CD14-positive monocyte (primary cell): ENCODE data around the gene PTGR3. TPM values are rescaled to one million over a fixed set of nuclear protein-coding genes. Genes with fewer than 3 reads are reported as not detected.

Source experiments
- DNase-seq, 3 donors: peaks; one replicate each; pipeline ENCODE4 v3.0.0-alpha.2; 2011 to 2022
- H2AFZ ChIP-seq: 2 replicates; pipeline ENCODE4 v1.6.0; 2012; ENCODE audit warnings: mild to moderate bottlenecking, low read depth, low read length, inconsistent platforms; ENCODE audit not compliant: insufficient read depth, poor library complexity, severe bottlenecking
- H3K27ac ChIP-seq, 2 donors: 1 replicate in 1 of 2; 2 replicates in 1 of 2; pipeline ENCODE4 v1.5.1; 2012 to 2013; ENCODE audit warnings: low read length in 2 of 2, control low read depth in 1 of 2, inconsistent platforms in 1 of 2, low read depth in 1 of 2, mild to moderate bottlenecking in 1 of 2
- H3K27me3 ChIP-seq, 2 donors: one replicate each; pipeline versions ENCODE4 v1.6.0 to v1.6.1; 2011 to 2013; ENCODE audit warnings: low read length in 2 of 2; ENCODE audit not compliant: control insufficient read depth in 2 of 2, insufficient read depth in 2 of 2
- H3K36me3 ChIP-seq, 2 donors: replicated peaks in 1 of 2; 1 replicate in 1 of 2; 2 replicates in 1 of 2; pipeline versions ENCODE4 v1.5.1 to v1.6.1; 2012 to 2013; ENCODE audit warnings: low read length in 2 of 2, control low read depth in 1 of 2, inconsistent platforms in 1 of 2, mild to moderate bottlenecking in 1 of 2; ENCODE audit not compliant: insufficient read depth in 2 of 2, control insufficient read depth in 1 of 2
- H3K4me1 ChIP-seq, 2 donors: 1 replicate in 1 of 2; 2 replicates in 1 of 2; pipeline versions ENCODE4 v1.5.1 to v1.6.1; 2012 to 2013; ENCODE audit warnings: low read length in 2 of 2, control low read depth in 1 of 2, inconsistent platforms in 1 of 2, mild to moderate bottlenecking in 1 of 2, moderate library complexity in 1 of 2; ENCODE audit not compliant: insufficient read depth in 2 of 2, control insufficient read depth in 1 of 2
- H3K4me2 ChIP-seq: replicated peaks from 2 replicates; pipeline ENCODE3; 2012; ENCODE audit warnings: low read length, moderate library complexity, mild to moderate bottlenecking; ENCODE audit not compliant: poor library complexity, severe bottlenecking; ENCODE audit errors: extremely low read depth
- H3K4me3 ChIP-seq, 3 experiments: fragments of 200-600 bp in 1 of 3; sonication (generic) in 1 of 3; replicated peaks in 1 of 3; 1 replicate in 2 of 3; 2 replicates in 1 of 3; pipeline ENCODE4 v1.5.1; 2011 to 2013; ENCODE audit warnings: low read length in 3 of 3, mild to moderate bottlenecking in 3 of 3, control low read depth in 2 of 3, low read depth in 2 of 3, inconsistent platforms in 1 of 3, moderate library complexity in 1 of 3
- H3K79me2 ChIP-seq: 2 replicates; pipeline ENCODE4 v1.6.0; 2012; ENCODE audit warnings: mild to moderate bottlenecking, control low read depth, inconsistent platforms, low read length, moderate library complexity; ENCODE audit not compliant: insufficient read depth
- H3K9ac ChIP-seq: 2 replicates; pipeline ENCODE4 v1.6.0; 2017; ENCODE audit warnings: low read length, mild to moderate bottlenecking; ENCODE audit not compliant: insufficient read depth, poor library complexity, severe bottlenecking
- H3K9me3 ChIP-seq, 2 donors: replicated peaks in 1 of 2; 1 replicate in 1 of 2; 2 replicates in 1 of 2; pipeline versions ENCODE4 v1.5.1 to v1.6.1; 2012 to 2013; ENCODE audit warnings: low read length in 2 of 2, control low read depth in 1 of 2; ENCODE audit not compliant: control insufficient read depth in 1 of 2, insufficient read depth in 1 of 2
- H4K20me1 ChIP-seq: 2 replicates; pipeline ENCODE4 v1.6.0; 2012; ENCODE audit warnings: mild to moderate bottlenecking, low read length, control low read depth, moderate library complexity; ENCODE audit not compliant: insufficient read depth
- H3K27ac Mint-ChIP-seq, 7 donors: one replicate each; pipeline ENCODE4 v1.8.0; 2020; ENCODE audit warnings: mild to moderate bottlenecking in 7 of 7, mixed read lengths in 7 of 7, moderate library complexity in 6 of 7, inconsistent platforms in 2 of 7
- H3K27me3 Mint-ChIP-seq, 3 donors: one replicate each; pipeline ENCODE4 v1.8.0; 2021 to 2022; ENCODE audit warnings: low read depth in 3 of 3, mild to moderate bottlenecking in 3 of 3, mixed read lengths in 3 of 3, moderate library complexity in 3 of 3, inconsistent platforms in 1 of 3
- H3K36me3 Mint-ChIP-seq, 2 donors: one replicate each; pipeline ENCODE4 v1.8.0; 2020; ENCODE audit warnings: mixed read lengths in 2 of 2, inconsistent platforms in 1 of 2, mild to moderate bottlenecking in 1 of 2
- H3K4me1 Mint-ChIP-seq: one replicate; pipeline ENCODE4 v1.8.0; 2020; ENCODE audit warnings: mild to moderate bottlenecking, mixed read lengths
- H3K4me3 Mint-ChIP-seq, 2 donors: one replicate each; pipeline ENCODE4 v1.8.0; 2020; ENCODE audit warnings: mild to moderate bottlenecking in 2 of 2, mixed read lengths in 2 of 2, moderate library complexity in 1 of 2
- H3K9me3 Mint-ChIP-seq, 7 donors: one replicate each; pipeline ENCODE4 v1.8.0; 2020 to 2022; ENCODE audit warnings: mixed read lengths in 7 of 7, mild to moderate bottlenecking in 6 of 7, moderate library complexity in 6 of 7, inconsistent platforms in 2 of 7
- CTCF ChIP-seq: fragments of 200-600 bp; IDR thresholded peaks from one replicate; pipeline ENCODE4 v1.8.0; 2022; ENCODE audit warnings: antibody characterized with exemption, mild to moderate bottlenecking
- WGBS: methylation state at CpG from one replicate; pipeline ENCODE4 v1.1.5; 2013; ENCODE audit warnings: missing lambda C conversion rate; ENCODE audit not compliant: insufficient coverage; 5-methylcytosine and 5-hydroxymethylcytosine counted together
- intact Hi-C, 2 donors: fragments of 100-400 bp; cut with micrococcal nuclease; formaldehyde crosslinking; loops; one replicate each; pipeline versions ENCODE4 v1.15.0 to v1.15.1; 2023
- polyA plus RNA-seq, 3 donors: library from polyadenylated mRNA; depleted of rRNA in 1 of 3; unstranded in 2 of 3; stranded (reverse) in 1 of 3; fragments of 300-500 nt in 2 of 3; fragments of >200 nt in 1 of 3; fragmentation: Illumina TruSeq in 2 of 3; gene quantifications; 1 replicate in 2 of 3; 2 replicates in 1 of 3; pipeline ENCODE4 v1.2.3, GENCODE V29; 2012 to 2021

PTGR3 gene
- polyA plus RNA-seq, 3 donors = 15.5 to 27.5 (median 23.6) TPM

GRCh38 chr18:75183524-75183923, 25.4 kb downstream of the PTGR3 start:
- Mint-ChIP-seq H3K27ac (no peak overlapping the region), H3K4me3 (no peak overlapping the region), H3K4me1 (peaks cover 3% of the 10 kb centered on the region), H3K9me3 (peaks cover 8 to 24% (median 15%) of the 10 kb centered on the region in 7 donors), H3K36me3 (no peaks in the 10 kb centered on the region), H3K27me3 (peaks cover 2 to 3% (median 2%) of the 10 kb centered on the region in 3 donors)
- Histone ChIP-seq H3K27me3 (peaks cover 0 to 3% of the 10 kb centered on the region in 2 donors), H4K20me1 (no peaks in the 10 kb centered on the region), H3K4me2 (no peak overlapping the region), H3K4me1 (no peaks in the 10 kb centered on the region), H3K4me3 (no peak overlapping the region), H2AFZ (no peak overlapping the region), H3K27ac (no peak overlapping the region), H3K79me2 (no peaks in the 10 kb centered on the region), H3K9ac (no peak overlapping the region), H3K9me3 (peaks cover 10 to 17% of the 10 kb centered on the region in 2 donors), H3K36me3 (no peaks in the 10 kb centered on the region)
- no peak for DNase-seq
- no peak for TF ChIP-seq CTCF
- intact Hi-C loops = no loop called here
- 80% methylated on average over 5 of the region's 5 CpGs for WGBS

GRCh38 chr18:75179819-75180600, 28.9 kb downstream of the PTGR3 start:
- no peaks in the 10 kb centered on the region for H4K20me1 ChIP-seq
- H3K27ac ChIP-seq = no peak overlapping the region
- Mint-ChIP-seq H3K9me3 (peaks cover 0 to 12% (median 4%) of the 10 kb centered on the region in 7 donors), H3K27me3 (peaks cover 2% of the 10 kb centered on the region in 3 donors), H3K36me3 (no peaks in the 10 kb centered on the region), H3K4me3 (no peak overlapping the region), H3K27ac (no peak overlapping the region), H3K4me1 (peaks cover 3% of the 10 kb centered on the region)
- 93% methylated on average over 2 of the region's 13 CpGs for WGBS
- no peak overlapping the region for H3K4me3 ChIP-seq
- H3K4me1 ChIP-seq = no peaks in the 10 kb centered on the region
- peaks cover 0 to 3% of the 10 kb centered on the region in 2 donors for H3K27me3 ChIP-seq
- no peaks in the 10 kb centered on the region for H3K9me3 ChIP-seq
- intact Hi-C loops = no loop called here
- no peaks in the 10 kb centered on the region for H3K36me3 ChIP-seq
- no peak for TF ChIP-seq CTCF
- H3K79me2 ChIP-seq = no peaks in the 10 kb centered on the region
- no peak overlapping the region for H2AFZ ChIP-seq
- DNase-seq = no peak
- no peak overlapping the region for H3K9ac ChIP-seq
- H3K4me2 ChIP-seq = no peak overlapping the region
